Measurements from ENCODE around the gene DNAH17.
"Not testable (repeated sequence)": the region's sequence is repeated elsewhere in the genome, so short reads cannot be mapped to it uniquely, and the experiment has no call there.

Gene DNAH17

DNA sequence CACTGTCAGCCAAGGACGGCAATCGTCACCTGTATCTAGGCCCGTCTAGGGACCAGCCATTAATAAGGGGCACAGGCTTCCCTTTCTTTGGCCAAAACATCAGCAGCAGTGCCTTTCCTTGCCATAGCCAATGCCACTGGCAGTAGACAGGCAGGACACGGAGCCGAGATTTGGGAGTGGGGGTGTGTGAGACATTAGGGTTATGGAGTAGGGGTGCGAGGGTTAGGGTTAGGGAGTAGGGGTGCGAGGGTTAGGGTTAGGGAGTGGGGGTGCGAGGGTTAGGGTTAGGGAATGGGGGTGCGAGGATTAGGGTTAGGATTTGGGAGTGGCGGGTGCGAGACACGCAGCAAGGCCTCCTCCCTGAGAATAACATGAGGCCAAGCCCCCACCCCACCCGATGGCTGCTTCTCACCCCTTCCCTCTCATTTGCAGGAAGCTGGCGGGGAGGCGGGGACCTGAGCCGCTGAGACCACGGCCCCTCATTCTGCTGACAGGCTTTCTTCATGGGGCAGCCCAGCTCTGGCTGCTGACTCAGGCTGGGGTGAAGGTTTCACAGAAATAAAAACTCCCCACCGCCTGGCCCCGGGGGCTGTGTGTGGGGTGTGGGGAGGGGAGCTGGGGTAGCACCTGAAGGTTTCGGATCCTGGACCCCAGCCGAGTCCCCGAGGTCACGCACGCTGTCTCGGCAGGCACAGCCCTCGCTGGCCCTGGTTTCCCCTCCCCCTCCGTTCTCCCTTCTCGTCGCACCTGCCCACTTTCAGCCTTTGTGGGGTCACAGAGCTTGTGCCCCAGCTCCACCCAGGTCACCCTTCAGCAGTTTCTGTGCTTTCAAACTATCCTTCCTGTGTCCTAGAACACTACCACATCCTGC, 104.9 kb downstream of the DNAH17 start:
- no peak for DNase-seq

DNA sequence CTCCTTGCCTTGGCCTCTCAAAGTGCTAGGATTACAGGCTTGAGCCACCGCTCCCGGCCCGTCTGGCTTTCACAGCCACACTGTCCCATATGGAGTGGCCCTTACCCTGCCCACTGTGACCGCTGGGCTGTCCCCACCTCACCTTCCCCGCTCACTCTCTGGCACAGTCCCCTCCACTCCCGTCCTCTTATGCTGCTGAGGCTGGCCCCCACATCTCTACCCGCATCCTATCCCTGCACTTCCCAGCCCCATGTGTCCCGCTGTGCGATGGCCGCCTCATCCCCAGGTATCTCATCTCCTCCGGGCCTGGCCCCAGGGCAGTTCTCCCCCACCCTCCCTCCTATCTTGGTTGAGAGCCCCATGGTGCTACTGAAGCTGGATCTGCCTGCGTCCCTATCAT, 105.6 kb downstream of the DNAH17 start:
- DNase-seq = no peak

DNA sequence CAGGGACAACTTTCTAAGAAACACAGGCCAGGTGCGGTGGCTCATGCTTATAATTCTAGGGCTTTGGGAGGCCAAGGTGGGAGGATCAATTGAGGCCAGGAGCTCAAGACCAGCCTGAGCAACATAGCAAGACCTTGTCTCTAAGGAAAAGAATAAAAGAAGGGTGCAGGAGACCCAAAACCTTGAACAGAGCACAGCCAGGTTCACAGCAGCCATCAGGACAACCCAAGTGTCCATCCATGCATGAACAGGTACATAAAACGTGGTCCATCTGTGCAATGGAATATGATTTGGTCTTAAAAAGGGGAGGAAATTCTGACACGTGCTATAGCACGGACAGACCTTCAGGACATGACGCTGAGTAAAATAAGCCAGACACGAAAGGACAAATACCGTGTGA, 107.8 kb downstream of the DNAH17 start:
- no peak for DNase-seq

DNA sequence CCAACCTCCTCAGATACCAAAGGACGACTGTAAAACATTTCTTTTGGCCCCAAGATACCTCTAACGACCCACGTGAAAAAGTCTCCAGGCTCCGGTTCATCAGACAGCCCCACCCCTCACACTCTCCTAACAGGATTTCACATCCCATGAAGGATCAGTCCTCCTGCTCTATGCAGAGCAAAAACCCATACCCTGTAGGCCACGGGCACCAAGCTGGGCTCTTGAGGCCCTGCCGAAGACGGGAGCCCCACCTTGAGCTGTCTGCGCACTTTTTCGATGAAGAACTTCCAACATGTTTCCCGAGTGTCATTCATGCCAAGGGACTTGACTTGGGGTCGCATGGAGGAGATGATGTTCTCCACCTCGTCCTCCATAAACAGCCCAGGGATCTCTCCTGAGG, 108.8 kb downstream of the DNAH17 start:
- DNase-seq = no peak

DNA sequence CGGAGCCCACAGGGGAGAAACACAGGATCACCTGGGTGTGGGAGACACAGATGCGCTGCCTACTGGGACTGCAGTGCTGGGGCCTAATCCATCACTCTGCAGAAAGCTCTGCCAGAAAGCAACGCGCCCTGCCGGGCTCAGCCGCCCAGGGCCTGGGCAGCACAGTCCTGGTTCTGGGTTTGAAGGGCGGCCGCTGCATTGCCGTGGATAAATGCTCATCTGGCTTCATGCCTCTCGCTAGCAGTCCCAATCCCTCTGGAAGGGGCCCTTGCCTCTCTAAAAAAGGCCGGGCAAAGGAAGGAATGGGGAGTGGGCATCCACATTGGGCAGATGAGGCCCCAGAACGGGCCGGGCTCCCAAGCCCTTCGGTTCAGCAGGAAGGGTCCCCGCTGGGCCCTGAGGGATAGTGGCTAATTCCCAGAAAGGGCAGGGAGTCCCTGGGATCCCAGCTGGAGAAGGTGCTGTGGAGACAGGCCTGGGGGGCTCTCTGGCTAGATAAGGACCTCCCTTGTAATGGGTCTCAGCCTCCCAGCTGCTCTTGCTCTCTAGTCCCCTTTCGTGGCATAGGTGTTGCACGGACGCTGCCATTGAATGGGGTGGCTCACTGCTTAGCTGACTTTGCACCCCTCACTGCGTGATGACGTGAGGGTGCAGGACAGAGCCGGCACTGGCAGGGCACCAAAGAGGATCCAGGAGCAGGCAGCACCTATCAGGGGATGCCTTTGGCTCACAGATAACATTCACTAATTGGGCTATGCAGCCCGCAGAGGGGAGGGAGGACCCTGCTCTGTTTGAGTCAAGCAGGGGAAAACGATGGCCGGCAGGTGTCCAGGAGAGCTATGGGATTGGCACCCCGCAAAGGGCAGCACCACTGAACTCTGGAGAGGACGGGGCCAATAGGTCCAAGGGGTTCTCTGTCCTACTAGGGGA, 110.1 kb downstream of the DNAH17 start:
- no peak for DNase-seq

DNA sequence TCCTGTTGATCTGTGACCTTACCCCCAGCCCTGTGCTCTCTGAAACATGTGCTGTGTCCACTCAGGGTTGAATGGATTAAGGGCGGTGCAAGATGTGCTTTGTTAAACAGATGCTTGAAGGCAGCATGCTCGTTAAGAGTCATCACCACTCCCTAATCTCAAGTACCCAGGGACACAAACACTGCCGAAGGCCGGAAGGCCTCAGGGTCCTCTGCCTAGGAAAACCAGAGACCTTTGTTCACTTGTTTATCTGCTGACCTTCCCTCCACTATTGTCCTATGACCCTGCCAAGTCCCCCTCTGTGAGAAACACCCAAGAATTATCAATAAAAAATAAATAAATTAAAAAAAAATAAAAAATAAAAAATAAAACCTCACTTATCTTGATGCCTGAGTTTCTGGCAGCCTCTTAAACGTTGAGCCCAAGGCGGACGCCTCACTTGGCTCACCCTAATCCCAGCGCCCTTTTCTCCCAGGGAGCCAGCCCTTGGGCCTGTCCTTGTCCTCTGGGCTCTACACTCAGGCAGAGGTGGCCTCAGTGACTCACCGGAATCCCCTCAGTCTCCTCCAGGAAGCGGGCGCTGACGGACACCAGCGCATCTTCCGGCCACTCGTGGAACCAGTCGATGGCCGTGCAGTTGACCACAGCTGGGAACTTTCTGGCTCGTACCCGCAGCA, 110.9 kb downstream of the DNAH17 start:
- not testable (repeated sequence) for DNase-seq

DNA sequence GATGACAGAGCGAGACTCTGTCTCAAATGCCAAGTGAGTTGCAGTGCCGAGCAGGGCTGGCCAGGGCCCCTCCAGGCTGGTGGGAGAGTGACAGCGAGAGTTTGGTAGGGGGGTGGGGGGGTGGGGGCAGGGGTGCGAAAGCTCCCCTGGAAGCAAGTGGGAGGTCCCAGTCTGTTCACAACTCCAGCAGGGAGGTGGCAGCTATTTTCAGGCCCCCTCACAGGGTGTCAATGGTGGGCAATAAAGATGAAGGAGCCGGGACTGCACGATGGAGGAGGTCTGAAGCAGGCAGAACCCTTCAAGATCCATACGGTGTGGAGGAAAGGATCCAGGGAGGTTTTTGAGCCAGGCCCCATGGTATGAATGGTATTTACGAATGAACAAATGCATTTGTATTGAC, 115.0 kb downstream of the DNAH17 start:
- DNase-seq = no peak

DNA sequence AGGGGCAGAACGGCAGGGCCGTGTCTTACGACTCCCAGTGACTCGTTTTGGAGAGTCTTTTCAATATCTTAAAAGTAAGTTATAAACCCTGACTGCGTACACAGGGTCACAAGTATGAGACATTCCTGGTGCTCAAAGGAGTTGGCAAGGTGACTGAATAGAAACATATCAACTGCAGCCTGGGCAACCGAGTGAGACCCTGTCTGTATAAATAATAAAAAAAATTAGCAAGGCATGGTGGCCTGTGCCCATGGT, 115.5 kb downstream of the DNAH17 start:
- DNase-seq = no peak

DNA sequence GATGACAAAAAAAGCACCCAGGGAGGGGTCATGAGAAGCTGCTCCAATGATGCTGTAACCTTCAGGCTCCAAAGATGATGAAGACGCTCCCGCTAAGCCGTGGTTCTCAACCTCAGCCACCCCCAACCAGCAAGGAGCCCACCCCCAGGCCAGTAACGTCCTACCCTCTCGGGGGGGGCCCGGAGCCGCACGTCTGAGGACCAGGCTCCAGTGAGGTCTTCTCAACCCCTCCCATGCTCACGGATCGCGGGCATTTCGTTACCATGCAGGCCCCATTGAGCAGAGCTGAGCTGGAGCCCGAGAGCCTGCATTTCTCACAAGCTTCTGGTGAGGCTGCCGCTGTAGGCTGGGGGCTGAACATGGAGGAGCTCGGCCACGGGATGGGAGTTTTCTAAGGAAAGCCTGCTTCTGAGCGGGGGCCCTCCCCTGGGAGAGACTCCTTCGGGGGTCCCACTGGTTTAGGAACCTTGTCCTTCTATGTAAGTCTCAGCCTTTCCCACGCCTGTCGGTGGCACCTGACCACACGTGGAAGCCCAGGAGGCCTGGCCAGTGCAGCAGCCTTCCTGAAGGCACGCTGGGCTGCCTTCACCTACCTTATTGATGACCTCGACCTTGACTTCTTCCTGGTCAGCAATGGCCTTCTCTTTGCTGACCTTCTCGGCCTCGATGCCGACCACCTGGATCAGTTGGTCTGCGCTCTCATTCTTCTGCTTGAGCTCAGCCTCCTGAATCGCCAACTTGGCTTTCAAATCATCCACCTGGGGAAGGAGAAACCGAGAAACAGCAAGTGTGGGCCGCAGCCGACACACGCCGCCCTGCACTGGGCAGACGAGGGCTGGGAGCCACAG, 116.0 kb downstream of the DNAH17 start:
- no peak for DNase-seq

DNA sequence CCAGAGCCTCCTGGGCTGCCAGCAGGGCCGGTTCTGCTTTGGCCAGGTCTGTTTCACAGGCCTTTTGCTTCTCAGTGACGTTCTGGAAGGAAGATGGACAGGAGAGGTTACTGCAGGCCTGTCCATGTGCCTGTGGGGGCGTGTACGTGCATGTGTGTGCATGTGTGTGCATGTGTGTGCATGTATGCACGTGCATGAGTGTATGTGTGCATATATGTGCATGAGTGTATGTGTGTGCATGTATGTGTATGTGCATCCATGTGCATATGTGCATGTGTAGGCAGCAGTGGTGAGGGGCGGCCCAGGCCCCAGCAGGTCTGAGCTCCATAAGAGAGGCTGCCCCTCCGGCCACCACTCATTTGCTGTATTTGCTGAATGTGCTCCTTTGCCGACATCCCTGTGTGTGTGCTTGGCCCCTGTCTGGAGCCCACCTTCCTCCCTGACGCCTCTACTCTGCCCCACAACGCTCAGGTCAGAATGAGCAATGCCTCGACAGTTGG, 117.0 kb downstream of the DNAH17 start:
- DNase-seq = no peak

DNA sequence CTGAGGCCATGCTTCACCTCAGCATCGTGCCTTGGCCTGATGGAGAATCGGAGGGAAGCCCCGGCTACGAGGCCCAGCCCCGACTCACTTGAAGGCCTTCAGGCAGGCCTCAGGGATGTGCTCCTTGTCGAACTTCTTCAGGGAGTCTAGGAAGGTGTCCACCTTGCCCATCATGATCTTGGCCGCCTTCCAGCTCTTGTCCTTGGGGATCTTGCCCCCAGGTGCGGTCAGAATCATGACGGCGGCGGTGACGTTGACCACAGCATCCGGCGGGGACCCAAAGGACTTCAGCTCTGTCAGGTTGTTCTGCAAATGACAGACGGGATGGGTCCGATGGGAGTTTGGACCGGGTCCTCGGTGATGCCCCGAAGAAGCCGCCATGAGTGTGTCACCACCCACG, 117.5 kb downstream of the DNAH17 start:
- no peak for DNase-seq

DNA sequence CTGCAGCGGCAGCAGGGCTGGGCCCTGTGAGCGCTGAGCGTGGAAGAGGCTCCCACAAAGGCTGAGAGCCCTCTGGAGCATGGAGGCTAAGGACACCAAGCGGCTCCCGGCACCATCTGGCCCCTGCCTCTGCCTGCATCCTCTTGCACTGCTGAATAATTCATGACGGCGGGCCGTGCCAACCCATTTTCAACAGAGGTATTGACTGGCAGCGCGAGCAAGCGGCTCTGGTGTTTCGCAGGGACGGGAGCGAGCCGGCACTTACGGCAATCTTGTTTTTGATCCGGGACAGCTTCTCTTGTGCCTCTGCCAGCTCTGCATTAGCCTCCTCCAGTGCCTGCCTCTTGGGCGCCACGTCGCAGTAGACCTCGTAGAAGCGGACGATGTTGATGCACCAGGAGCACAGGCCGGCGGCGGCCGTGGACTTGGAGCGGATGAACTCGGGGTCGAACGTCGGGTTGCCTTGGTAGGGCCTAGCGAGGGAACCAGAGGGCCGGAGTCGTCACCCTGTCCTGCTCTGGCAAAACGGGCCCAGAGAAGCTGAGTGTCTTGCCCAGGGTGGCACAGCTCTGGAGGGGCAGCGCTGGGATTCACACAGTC, 118.4 kb downstream of the DNAH17 start:
- DNase-seq = no peak

DNA sequence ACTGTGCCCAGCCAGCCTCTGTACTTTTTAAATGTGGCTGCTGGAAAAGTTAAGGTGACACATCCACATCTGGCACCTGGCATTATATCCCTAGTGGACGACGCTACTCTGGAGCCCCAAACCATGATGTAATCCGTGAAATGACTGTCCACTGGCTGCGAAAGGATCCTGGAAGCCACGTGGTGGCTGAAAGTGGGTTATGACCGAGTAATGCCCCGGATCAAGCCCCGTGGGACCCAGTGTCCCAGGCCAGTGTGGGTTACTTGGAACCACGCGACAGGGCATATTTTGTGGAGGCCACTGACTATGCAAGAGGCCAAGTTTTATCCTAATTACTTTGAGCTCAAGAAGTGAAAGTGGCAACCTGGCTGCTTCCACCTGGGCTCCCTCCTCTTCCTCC, 119.1 kb downstream of the DNAH17 start:
- DNase-seq = no peak

DNA sequence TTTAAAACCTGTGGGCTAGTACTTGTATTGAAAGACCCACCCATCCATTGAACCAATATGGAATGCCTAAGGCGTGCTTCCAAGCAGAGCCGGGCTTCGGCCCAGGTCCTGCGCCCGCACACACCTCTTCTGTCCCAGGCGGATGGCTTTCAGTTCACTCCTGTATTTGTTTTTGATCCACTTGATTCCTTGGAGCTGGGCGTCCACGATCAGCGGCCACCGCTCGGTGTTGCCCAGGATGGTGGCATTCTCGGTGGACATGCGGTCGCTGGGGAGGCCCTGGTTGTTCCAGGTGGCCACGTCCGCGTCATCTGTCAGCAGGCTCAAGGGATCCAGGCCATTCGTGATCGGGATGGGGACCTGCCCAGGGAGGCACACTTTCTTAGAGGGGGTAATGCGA, 122.8 kb downstream of the DNAH17 start:
- DNase-seq = no peak

DNA sequence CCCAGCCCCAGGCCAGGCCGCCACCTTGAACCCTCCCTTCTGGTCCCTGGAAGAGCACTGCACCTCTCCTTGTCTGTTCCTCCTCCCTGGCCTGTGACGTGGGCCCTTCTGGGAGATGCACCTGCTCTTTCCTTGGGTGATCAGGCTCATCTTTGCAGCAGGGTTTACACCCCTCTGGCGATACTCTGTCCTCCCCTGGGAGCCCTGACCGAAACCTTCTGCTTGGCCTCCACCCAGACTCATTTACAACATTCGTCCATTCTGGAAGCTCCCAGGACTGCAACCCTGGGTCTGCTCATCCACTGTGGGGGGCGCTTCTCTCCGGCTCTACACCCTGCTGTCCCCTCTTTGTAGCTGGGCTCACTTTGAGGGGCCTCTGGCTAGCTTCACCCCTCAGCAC, 125.4 kb downstream of the DNAH17 start:
- no peak for DNase-seq

DNA sequence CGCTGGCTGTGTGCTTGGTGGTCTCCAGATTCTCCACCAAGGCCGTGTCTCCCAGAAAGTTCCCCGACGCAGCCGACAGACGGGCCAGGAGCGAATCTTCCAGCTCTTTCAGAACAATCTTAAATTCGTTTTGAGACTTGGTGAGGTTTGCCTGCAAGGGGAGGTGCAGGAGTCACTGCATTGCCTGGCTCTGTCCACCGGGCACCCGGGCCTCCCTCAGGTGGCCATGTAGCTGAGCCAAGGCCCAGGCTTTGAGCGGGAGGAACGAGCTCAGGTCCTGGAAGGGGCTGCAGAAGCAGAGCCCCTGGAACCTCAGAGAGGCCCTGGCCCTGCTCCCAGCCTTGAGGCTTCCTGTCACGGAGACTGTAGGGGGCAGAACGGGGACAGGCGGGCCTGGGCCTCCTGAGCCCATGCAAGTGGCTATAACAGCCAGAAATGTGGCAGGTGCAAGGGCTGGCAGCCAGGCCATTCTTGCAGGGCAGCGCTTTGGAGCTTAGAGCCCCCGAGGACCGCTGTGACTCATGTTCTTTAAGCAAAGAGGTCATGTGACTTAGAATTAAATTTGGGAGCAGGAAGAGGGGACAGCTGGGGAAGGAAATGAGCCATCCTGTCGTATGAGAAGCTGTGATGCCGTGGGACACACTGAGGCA, 126.4 kb downstream of the DNAH17 start:
- DNase-seq = no peak

DNA sequence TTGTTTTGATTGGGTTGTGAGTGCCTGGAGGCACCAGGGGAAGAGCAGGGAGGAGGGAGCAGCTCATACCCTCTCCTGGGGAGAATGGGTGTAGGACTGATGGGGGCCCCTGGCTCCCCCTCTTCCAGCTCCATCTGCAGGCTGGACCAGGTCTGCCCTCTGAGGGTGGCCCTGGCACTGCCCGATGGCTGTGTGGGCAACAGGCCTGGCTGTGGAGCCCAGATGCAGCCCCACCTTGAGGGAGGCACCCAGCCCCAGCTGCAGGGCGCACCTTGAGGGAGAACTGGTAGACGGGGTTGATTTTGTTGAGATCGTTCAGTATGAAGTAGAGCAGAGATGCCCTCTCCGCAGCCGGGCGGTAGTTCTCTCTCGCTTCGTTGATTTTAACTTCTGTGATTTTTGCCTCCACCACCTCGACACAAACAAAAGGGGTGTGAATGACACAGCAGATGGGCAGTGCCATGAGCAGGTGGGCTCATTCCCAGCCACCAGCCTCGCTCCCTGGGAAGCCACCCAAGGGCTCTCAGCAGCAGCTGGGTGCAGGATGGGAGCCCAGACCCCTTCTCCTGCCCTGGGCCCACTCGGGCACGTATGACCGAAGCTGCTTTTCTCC, 127.1 kb downstream of the DNAH17 start:
- no peak for DNase-seq

DNA sequence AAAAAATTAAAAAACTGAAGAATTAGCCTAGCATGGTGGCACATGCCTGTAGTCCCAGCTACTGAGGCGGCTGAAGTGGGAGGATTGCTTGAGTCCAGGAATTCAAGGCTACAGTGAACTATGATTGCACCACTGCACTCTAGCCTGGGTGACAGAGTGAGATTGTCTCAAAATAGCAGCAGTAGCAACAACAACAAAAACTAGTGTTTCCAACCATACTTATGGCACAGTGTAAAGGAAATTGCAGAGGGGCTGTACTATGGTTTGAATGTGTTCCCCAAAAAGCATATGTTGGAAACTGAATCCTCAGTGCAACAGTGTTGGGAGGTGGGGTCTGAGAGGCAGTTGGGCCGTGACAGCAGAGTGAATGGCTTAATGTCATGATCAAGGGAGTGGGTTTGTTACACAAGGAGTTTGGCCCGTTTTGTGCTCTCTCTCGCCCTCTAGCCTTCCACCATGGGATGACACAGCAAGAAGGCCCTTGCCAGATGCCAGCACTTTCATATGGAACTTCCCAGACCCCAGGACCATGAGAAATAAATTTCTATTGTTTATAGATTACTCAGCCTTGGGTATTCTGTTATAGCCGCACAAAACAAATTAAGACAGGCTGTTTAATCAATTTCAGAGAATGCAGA, 128.7 kb downstream of the DNAH17 start:
- DNase-seq = no peak

DNA sequence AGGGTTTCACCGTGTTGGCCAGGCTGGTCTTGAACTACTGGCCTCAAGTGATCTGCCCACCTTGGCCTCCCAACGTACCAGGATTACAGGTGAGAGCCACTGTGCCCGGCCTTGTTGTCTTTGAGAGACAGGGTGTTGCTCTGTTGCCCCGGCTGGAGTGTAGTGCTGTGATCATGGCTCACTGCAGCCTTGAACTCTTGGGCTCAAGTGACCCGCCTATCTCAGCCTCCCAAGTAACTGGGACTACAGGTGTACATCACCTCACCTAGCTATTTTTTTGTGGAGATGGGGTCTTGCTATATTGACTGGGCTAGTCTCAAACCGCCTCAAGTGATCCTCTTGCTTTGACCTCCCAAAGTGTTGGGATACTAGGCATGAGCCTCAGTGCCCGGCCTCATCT, 130.4 kb downstream of the DNAH17 start:
- DNase-seq = no peak

DNA sequence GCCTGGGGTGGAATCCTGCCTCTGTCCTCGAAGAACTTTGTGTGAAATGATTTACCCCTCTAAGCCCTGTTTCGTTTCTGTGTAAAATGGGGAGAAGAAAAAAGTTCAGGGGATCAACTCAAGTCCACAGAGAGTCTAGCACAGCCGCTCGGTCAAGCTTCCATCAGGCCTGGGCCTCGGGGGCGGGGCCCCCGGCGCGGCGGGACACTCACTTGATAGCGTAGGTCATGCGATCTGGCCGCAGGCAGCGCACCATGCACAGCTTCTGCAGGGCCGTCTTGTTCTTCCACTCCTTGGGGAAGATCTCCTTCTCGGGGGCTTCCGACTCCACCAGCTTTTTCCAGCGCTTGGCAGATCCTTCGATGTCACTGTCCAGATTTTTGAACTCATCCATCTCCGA, 132.8 kb downstream of the DNAH17 start:
- DNase-seq = no peak

Measured in CD4-positive, alpha-beta T cell treated with Interleukin-15 for 1 hour (primary cell).